Breast epithelium (tissue), 3 donors: ENCODE measurements around the gene HOXB9.

ENCODE experiments used
- CTCF ChIP-seq, 3 donors: fragments of 450-650 bp; IDR thresholded peaks; one replicate each; pipeline ENCODE4 v1.5.1; 2016 to 2017; ENCODE audit warnings: antibody characterized with exemption in 3 of 3, mild to moderate bottlenecking in 3 of 3, moderate library complexity in 3 of 3
- POLR2A ChIP-seq: fragments of 450-650 bp; IDR thresholded peaks from one replicate; pipeline ENCODE4 v1.6.1; 2016; ENCODE audit warnings: antibody characterized with exemption, mild to moderate bottlenecking, moderate library complexity

GRCh38 chr17:48598736-48599135 lies 27.4 kb downstream of the HOXB9 start:
- no peak for TF ChIP-seq CTCF (IDR thresholded peaks at IDR 0.05)
- no peak for TF ChIP-seq POLR2A
